Osteocyte (in vitro differentiated cells): Measurements from ENCODE around the gene F3. TPM values are rescaled to one million over a fixed set of nuclear protein-coding genes. Genes with fewer than 3 reads are reported as not detected.

Experiments used
- DNase-seq: peaks from one replicate; pipeline ENCODE4 v3.0.0; 2021; ENCODE audit warnings: mixed read lengths; ENCODE audit not compliant: unreplicated experiment; ENCODE audit errors: extremely low spot score
- H3K27ac Mint-ChIP-seq: one replicate; pipeline ENCODE4 v1.8.0; 2021; ENCODE audit warnings: mild to moderate bottlenecking, mixed read lengths; ENCODE audit not compliant: unreplicated experiment
- H3K27me3 Mint-ChIP-seq: one replicate; pipeline ENCODE4 v1.8.0; 2021; ENCODE audit warnings: mixed read lengths; ENCODE audit not compliant: unreplicated experiment
- H3K36me3 Mint-ChIP-seq: one replicate; pipeline ENCODE4 v1.8.0; 2021; ENCODE audit warnings: mixed read lengths; ENCODE audit not compliant: unreplicated experiment
- H3K4me1 Mint-ChIP-seq: one replicate; pipeline ENCODE4 v1.8.0; 2021; ENCODE audit warnings: mixed read lengths; ENCODE audit not compliant: unreplicated experiment
- H3K4me3 Mint-ChIP-seq: one replicate; pipeline ENCODE4 v1.8.0; 2021; ENCODE audit warnings: mild to moderate bottlenecking, moderate library complexity, mixed read lengths; ENCODE audit not compliant: unreplicated experiment
- H3K9me3 Mint-ChIP-seq: one replicate; pipeline ENCODE4 v1.8.0; 2021; ENCODE audit warnings: mixed read lengths; ENCODE audit not compliant: unreplicated experiment
- total RNA-seq: library from RNA; stranded (reverse); gene quantifications from 2 replicates; pipeline ENCODE4 v1.2.1, GENCODE V29; 2021
- TF ChIP-seq, protein P1 (sequence below): fragments of 200-600 bp; sonication (generic); IDR thresholded peaks from 2 replicates; pipeline ENCODE4 v1.5.0; 2021; ENCODE audit warnings: antibody characterized with exemption, mild to moderate bottlenecking, moderate library complexity

Gene F3
- total RNA-seq, 1 donor from 2014 or later: 12.1 TPM

DNA sequence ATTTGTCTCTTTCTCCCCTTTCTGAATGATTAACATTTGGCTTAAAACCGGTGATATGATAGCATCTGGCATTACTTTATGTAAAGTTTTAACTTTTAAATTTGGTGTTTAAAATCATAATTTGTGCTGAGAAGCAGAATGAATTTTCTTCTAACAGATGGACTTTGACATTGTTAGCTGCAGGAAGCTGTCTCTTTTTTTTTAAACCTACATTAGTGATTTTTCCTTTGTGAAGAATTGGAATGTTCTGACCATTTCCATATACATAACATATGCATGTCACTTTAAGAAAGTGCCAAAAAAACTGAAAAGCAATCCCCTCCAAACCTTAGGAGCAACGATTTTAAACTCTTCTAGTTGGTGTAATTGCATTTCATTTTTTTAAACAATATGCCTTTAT lies 22.2 kb downstream of the F3 start:
- H3K27me3 Mint-ChIP-seq: no peaks in the 10 kb centered on the region
- no peak overlapping the region for H3K4me3 Mint-ChIP-seq
- no peaks in the 10 kb centered on the region for H3K9me3 Mint-ChIP-seq
- peaks cover 1% of the 10 kb centered on the region for H3K4me1 Mint-ChIP-seq
- H3K36me3 Mint-ChIP-seq: peaks cover 15% of the 10 kb centered on the region
- TF ChIP-seq, protein P1, sequence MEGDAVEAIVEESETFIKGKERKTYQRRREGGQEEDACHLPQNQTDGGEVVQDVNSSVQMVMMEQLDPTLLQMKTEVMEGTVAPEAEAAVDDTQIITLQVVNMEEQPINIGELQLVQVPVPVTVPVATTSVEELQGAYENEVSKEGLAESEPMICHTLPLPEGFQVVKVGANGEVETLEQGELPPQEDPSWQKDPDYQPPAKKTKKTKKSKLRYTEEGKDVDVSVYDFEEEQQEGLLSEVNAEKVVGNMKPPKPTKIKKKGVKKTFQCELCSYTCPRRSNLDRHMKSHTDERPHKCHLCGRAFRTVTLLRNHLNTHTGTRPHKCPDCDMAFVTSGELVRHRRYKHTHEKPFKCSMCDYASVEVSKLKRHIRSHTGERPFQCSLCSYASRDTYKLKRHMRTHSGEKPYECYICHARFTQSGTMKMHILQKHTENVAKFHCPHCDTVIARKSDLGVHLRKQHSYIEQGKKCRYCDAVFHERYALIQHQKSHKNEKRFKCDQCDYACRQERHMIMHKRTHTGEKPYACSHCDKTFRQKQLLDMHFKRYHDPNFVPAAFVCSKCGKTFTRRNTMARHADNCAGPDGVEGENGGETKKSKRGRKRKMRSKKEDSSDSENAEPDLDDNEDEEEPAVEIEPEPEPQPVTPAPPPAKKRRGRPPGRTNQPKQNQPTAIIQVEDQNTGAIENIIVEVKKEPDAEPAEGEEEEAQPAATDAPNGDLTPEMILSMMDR: no peak
- H3K27ac Mint-ChIP-seq: no peak overlapping the region
- DNase-seq: no peak

DNA sequence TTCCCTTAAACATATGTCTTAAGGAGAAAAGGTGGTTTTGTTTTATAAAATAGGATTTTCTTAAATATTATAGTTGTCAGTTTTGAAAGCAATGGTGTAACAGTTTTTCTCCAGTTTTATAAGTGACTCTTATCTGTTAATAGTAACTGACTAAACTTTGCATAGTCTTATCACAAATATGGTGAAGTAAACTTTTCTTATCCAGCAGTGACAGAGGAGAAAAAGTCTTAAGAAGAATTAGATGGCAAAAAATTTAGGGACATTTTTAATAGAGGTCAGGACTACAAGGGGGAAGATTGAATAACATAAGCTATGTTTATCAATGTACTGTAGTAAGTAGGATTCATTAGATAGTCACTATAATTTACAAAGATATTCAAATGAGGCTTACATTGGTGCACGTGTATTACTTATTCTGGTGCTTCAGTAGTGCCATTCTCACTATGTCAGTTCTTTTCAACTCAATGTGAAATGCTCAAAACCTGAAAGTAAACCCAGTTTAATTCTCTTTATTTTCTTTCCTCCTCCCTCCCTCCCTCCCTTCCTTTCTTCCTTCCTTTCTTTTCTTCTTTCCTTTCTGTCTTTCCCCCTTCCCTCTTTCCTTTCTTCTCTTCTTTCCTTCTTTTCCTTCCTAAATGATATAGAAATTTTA lies 26.1 kb downstream of the F3 start:
- TF ChIP-seq, protein P1: no peak
- Mint-ChIP-seq H3K4me1 (no peaks in the 10 kb centered on the region), H3K4me3 (no peak overlapping the region), H3K27ac (no peak overlapping the region), H3K27me3 (no peaks in the 10 kb centered on the region), H3K36me3 (peaks cover 30% of the 10 kb centered on the region), H3K9me3 (no peaks in the 10 kb centered on the region)
- DNase-seq: no peak

DNA sequence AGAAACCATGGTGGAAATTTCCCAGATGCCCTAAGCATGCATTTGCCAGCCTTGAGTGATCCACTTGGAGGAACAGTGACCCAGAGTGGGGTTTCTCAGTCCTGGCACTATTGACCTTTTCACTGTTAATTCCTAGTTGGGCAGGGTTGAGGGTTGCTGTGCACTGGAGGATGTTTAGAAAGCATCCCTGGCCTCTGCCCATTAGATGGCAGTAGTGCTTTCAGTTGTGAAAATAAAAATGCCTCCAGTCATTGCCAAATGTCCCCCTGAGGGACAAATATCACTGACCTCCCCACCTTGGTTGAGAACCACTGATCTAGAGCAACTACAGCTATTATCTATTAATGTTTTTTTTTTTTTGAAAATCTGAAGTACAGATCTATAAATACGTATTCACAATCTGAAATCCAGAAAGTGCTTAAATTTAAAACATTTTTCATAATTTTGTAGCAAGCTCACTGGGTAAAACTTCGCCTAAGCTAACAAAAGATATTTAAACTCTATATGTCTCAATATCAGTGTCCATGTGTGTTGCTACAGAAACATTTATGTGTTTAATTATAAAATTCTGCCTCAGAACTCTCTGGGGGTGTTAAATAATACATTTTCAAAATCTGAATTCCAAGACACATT lies 27.3 kb downstream of the F3 start:
- H3K27me3 Mint-ChIP-seq: no peaks in the 10 kb centered on the region
- H3K4me1 Mint-ChIP-seq: no peaks in the 10 kb centered on the region
- H3K4me3 Mint-ChIP-seq: no peak overlapping the region
- TF ChIP-seq, protein P1: peak; percentile 82
- no peak overlapping the region for H3K27ac Mint-ChIP-seq
- H3K9me3 Mint-ChIP-seq: peaks cover 4% of the 10 kb centered on the region
- peaks cover 28% of the 10 kb centered on the region for H3K36me3 Mint-ChIP-seq
- no peak for DNase-seq

DNA sequence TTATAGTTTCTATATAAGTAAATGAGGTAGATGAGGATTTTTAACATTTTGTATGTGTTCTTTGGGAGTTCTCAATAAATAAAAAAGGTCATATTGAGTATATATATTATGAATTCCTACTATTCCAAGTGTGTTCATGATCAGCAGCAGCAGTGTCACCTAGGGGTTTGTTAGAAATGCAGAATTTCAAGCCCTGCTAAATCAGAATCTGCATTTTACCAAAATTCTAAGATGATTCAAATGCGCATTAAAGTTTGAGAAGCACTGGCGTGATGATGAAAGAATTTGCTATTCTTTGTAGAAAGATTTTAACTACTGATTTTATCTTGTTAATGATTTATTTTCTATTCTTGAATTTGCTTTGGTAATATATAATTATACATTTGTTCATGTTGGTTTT lies 28.7 kb downstream of the F3 start:
- Mint-ChIP-seq H3K4me3 (no peak overlapping the region), H3K9me3 (peaks cover 4% of the 10 kb centered on the region), H3K27ac (no peak overlapping the region), H3K27me3 (no peaks in the 10 kb centered on the region), H3K36me3 (peaks cover 24% of the 10 kb centered on the region), H3K4me1 (no peaks in the 10 kb centered on the region)
- TF ChIP-seq, protein P1: no peak
- no peak for DNase-seq

DNA sequence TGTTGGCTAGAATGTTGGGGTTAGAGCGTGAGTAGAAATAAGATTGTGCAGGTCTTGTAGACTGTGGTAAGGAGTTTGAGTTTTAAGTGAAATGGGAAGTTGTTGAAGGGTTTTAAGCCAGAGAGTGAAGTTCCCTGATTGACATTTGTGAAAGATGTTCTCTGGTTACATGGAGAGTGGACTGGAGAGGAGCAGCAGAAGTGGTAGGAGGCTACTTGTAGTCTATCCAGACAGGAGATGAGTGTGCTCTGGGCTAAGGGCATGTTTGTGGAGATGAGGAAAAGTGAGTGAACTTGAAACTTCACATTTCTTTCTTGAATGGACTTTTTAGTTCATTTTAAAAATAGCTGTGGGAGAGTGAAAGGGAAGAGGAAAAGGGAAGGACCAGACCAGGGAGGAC lies 37.0 kb downstream of the F3 start:
- DNase-seq: no peak
- TF ChIP-seq, protein P1: no peak
- Mint-ChIP-seq H3K36me3 (peaks cover 44% of the 10 kb centered on the region), H3K4me3 (no peak overlapping the region), H3K27ac (no peak overlapping the region), H3K27me3 (no peaks in the 10 kb centered on the region), H3K4me1 (no peaks in the 10 kb centered on the region), H3K9me3 (peaks cover 3% of the 10 kb centered on the region)
